Measurements from ENCODE around the gene CFAP206. TPM values are rescaled to one million over a fixed set of nuclear protein-coding genes. Genes with fewer than 3 reads are reported as not detected.
"Not testable (repeated sequence)": the region's sequence is repeated elsewhere in the genome, so short reads cannot be mapped to it uniquely, and the experiment has no call there.

Gene CFAP206
- polyA plus RNA-seq, 1 donor from 2014 or later, result 6.6 TPM

DNA sequence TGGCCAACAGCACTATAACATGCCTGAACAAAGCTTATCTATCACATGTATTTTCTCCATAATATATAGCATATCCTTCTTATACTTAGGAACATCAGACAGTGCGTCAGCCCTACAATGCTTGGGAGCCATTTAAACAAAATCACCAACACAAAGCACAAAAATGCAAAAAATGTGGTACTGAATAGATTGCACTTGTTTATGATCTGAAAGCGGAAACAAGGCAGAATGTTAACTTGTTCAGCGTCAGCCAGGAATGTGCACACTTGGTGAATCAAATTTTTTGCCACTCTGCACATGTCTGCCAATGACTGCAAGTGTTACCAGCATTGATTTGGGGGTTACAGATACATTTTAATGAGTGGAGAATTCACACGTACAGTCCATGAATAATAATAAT, 79.8 kb downstream of the CFAP206 start:
- H3K36me3 ChIP-seq (ENCODE audit: insufficient read depth, low read length), result no peaks in the 10 kb centered on the region
- no peaks in the 10 kb centered on the region for H3K27me3 ChIP-seq (ENCODE audit: insufficient read depth, low read depth, low read length)
- no peak overlapping the region for H3K9ac ChIP-seq (ENCODE audit: low read length)
- H3K9me2 ChIP-seq (ENCODE audit: insufficient read depth, low read length), result no peaks in the 10 kb centered on the region
- no peak overlapping the region for H2AFZ ChIP-seq (ENCODE audit: low read depth, low read length)
- no peaks in the 10 kb centered on the region for H4K20me1 ChIP-seq (ENCODE audit: insufficient read depth)
- H3K9me3 ChIP-seq (ENCODE audit: low read length), result no peaks in the 10 kb centered on the region
- no peaks in the 10 kb centered on the region for H3K79me2 ChIP-seq (replicated peaks; ENCODE audit: insufficient read depth, low read length)
- H3K27ac ChIP-seq (ENCODE audit: low read length), result no peak overlapping the region
- no peaks in the 10 kb centered on the region for H3F3A ChIP-seq (ENCODE audit: insufficient read depth, low read length, poor library complexity, severe bottlenecking)
- H3K4me2 ChIP-seq (ENCODE audit: low read length), result no peak overlapping the region
- no peak for TF ChIP-seq MXI1 (conservative IDR thresholded peaks at IDR 0.05; ENCODE audit: poor library complexity, severe bottlenecking)
- no peak for TF ChIP-seq POLR2AphosphoS5 (IDR thresholded peaks at IDR 0.05)
- TF ChIP-seq, protein P1, sequence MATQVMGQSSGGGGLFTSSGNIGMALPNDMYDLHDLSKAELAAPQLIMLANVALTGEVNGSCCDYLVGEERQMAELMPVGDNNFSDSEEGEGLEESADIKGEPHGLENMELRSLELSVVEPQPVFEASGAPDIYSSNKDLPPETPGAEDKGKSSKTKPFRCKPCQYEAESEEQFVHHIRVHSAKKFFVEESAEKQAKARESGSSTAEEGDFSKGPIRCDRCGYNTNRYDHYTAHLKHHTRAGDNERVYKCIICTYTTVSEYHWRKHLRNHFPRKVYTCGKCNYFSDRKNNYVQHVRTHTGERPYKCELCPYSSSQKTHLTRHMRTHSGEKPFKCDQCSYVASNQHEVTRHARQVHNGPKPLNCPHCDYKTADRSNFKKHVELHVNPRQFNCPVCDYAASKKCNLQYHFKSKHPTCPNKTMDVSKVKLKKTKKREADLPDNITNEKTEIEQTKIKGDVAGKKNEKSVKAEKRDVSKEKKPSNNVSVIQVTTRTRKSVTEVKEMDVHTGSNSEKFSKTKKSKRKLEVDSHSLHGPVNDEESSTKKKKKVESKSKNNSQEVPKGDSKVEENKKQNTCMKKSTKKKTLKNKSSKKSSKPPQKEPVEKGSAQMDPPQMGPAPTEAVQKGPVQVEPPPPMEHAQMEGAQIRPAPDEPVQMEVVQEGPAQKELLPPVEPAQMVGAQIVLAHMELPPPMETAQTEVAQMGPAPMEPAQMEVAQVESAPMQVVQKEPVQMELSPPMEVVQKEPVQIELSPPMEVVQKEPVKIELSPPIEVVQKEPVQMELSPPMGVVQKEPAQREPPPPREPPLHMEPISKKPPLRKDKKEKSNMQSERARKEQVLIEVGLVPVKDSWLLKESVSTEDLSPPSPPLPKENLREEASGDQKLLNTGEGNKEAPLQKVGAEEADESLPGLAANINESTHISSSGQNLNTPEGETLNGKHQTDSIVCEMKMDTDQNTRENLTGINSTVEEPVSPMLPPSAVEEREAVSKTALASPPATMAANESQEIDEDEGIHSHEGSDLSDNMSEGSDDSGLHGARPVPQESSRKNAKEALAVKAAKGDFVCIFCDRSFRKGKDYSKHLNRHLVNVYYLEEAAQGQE (IDR thresholded peaks at IDR 0.05; ENCODE audit: borderline replicate concordance), result no peak
- TF ChIP-seq EP300 (conservative IDR thresholded peaks at IDR 0.05; ENCODE audit: poor library complexity, severe bottlenecking), result no peak
- no peak for TF ChIP-seq SMC3 (conservative IDR thresholded peaks at IDR 0.05; ENCODE audit: poor library complexity)
- TF ChIP-seq, protein P2, sequence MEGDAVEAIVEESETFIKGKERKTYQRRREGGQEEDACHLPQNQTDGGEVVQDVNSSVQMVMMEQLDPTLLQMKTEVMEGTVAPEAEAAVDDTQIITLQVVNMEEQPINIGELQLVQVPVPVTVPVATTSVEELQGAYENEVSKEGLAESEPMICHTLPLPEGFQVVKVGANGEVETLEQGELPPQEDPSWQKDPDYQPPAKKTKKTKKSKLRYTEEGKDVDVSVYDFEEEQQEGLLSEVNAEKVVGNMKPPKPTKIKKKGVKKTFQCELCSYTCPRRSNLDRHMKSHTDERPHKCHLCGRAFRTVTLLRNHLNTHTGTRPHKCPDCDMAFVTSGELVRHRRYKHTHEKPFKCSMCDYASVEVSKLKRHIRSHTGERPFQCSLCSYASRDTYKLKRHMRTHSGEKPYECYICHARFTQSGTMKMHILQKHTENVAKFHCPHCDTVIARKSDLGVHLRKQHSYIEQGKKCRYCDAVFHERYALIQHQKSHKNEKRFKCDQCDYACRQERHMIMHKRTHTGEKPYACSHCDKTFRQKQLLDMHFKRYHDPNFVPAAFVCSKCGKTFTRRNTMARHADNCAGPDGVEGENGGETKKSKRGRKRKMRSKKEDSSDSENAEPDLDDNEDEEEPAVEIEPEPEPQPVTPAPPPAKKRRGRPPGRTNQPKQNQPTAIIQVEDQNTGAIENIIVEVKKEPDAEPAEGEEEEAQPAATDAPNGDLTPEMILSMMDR (IDR thresholded peaks at IDR 0.05; ENCODE audit: poor library complexity, severe bottlenecking), result no peak
- TF ChIP-seq TAF1 (IDR thresholded peaks at IDR 0.05; ENCODE audit: low read depth), result no peak
- TF ChIP-seq RAD21 (conservative IDR thresholded peaks at IDR 0.05), result no peak
- no peak for TF ChIP-seq EZH2 (IDR thresholded peaks at IDR 0.05; ENCODE audit: borderline replicate concordance, insufficient read depth, low read length, poor library complexity, severe bottlenecking)
- H3K4me3 ChIP-seq (ENCODE audit: low read length), result no peak overlapping the region

DNA sequence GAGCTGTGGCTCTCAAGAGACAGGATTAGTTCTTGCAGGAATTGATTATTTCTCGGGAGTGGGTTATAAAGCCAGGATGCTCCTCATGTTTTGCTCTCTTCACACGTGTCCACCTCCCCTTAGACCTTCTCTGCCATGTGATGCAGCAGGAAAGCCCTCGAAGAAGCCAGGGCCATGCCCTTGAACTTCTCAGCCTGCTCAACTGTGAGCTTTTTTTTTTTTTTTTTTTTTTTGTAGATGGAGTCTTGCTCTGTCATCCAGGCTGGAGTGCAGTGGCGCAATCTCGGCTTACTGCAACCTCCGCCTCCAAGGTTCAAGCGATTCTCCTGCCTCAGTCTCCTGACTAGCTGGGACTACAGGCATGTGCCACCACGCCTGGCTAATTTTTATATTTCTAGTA, 81.6 kb downstream of the CFAP206 start:
- not testable (repeated sequence) for H3K4me2 ChIP-seq (ENCODE audit: low read length); H3K9me3 ChIP-seq (ENCODE audit: low read length); H4K20me1 ChIP-seq (ENCODE audit: insufficient read depth); H3K27me3 ChIP-seq (ENCODE audit: insufficient read depth, low read depth, low read length); H3K79me2 ChIP-seq (replicated peaks; ENCODE audit: insufficient read depth, low read length); H3K36me3 ChIP-seq (ENCODE audit: insufficient read depth, low read length); H3K27ac ChIP-seq (ENCODE audit: low read length); H3K9ac ChIP-seq (ENCODE audit: low read length); H3F3A ChIP-seq (ENCODE audit: insufficient read depth, low read length, poor library complexity, severe bottlenecking); H3K9me2 ChIP-seq (ENCODE audit: insufficient read depth, low read length); H2AFZ ChIP-seq (ENCODE audit: low read depth, low read length); H3K4me3 ChIP-seq (ENCODE audit: low read length)

Data from neural cell (in vitro differentiated cells).